Muscle layer of colon (tissue), 2 donors: ENCODE measurements around the gene BARX1.
"Not testable (repeated sequence)": the region's sequence is repeated elsewhere in the genome, so short reads cannot be mapped to it uniquely, and the experiment has no call there.

Experiments
- H3K27ac ChIP-seq: one replicate; pipeline ENCODE4 v1.7.0; 2013; ENCODE audit warnings: low read depth, mild to moderate bottlenecking, low read length, moderate library complexity
- H3K27me3 ChIP-seq, 2 donors: one replicate each; pipeline ENCODE4 v1.7.0; 2013; ENCODE audit warnings: low read length in 2 of 2, mild to moderate bottlenecking in 2 of 2; ENCODE audit not compliant: insufficient read depth in 2 of 2, control insufficient read depth in 1 of 2
- H3K36me3 ChIP-seq: one replicate; pipeline ENCODE4 v1.7.0; 2013; ENCODE audit warnings: mild to moderate bottlenecking, low read length; ENCODE audit not compliant: insufficient read depth
- H3K4me1 ChIP-seq: one replicate; pipeline ENCODE4 v1.7.0; 2013; ENCODE audit warnings: mild to moderate bottlenecking, low read length; ENCODE audit not compliant: insufficient read depth
- H3K4me3 ChIP-seq, 2 donors: one replicate each; pipeline ENCODE4 v1.7.0; 2013; ENCODE audit warnings: low read length in 2 of 2, low read depth in 1 of 2, mild to moderate bottlenecking in 1 of 2, moderate library complexity in 1 of 2
- H3K9ac ChIP-seq: one replicate; pipeline ENCODE4 v1.7.0; 2013; ENCODE audit warnings: low read length
- H3K9me3 ChIP-seq: one replicate; pipeline ENCODE4 v1.7.0; 2013; ENCODE audit warnings: mild to moderate bottlenecking, low read length
- donor health status: abdominal sarcoma.
- donor health status: Adenocarcinoma of cecum.

BARX1 gene

DNA sequence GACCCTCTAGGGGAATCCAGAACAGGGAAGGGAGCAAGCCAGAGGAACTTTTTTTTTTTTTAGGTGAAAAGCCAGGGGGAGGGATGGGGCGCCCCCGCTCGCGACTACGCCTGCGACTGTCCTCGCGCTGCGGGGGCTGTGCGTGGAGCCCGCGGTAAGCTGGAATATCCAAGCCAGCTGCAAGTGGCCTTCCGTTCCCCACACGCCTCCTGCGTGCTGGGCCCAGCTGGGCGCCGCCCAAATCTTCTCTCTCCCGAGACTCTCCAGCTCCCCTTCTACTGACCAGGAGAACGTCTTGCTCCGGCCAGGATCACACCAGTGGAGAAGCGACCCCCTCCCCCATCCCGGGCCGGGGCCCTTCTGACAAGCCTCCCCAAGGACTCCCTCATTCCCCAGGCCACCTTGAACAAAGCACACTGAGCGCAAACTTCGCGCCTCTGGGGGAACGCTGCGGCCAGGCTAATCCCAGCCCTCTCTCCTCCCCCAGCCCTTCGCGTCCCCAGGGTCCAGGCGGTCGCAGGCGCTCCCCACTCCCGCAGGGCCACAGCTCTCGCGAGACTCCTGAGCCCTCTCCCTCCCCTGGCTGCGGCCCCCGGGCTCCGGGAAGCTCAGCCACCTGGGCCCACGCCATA is 6.6 kb downstream of the BARX1 start:
- H3K27me3 ChIP-seq = peaks cover 81 to 98% of the 10 kb centered on the region in 2 donors
- no peaks in the 10 kb centered on the region for H3K9me3 ChIP-seq
- H3K9ac ChIP-seq = no peak overlapping the region
- H3K4me1 ChIP-seq = peaks cover 21% of the 10 kb centered on the region
- no peak overlapping the region for H3K27ac ChIP-seq
- no peak overlapping the region for H3K4me3 ChIP-seq
- no peaks in the 10 kb centered on the region for H3K36me3 ChIP-seq

DNA sequence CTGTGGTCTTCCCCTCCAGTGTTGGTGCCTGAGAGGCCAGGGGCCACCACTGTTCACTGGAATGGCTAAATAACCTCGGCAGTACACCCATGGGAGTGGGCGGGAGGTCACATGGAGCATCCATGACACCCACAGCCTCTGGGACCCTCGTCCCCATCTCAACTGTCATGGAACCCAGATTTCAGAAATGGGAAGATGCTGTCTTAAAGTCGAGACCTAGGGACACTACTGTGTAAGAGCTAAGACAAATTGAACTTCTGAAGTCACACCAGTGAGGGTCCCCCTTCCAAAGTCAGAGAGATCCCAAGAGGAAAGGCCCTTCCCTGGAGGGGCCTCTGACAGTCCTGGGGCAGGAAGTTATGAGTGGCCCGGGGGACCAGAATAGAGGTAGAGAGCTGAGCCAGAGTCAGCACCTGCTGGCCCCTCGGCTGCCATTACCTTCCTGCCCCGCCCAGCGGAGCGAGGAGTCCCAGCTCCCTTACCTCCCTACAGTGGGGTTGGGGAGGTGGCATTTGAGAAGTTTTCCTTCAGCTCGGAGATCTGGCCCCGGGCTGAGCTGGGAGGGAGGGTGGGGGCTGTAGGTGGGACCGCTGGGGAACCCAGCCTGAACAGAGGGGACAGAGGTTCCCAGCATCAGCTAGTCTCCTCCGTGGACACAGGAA is 7.6 kb downstream of the BARX1 start:
- Histone ChIP-seq H3K9ac (no peak overlapping the region), H3K36me3 (no peaks in the 10 kb centered on the region), H3K9me3 (no peaks in the 10 kb centered on the region), H3K27me3 (peaks cover 70 to 94% of the 10 kb centered on the region in 2 donors), H3K4me3 (no peak overlapping the region), H3K27ac (no peak overlapping the region), H3K4me1 (peaks cover 11% of the 10 kb centered on the region)

DNA sequence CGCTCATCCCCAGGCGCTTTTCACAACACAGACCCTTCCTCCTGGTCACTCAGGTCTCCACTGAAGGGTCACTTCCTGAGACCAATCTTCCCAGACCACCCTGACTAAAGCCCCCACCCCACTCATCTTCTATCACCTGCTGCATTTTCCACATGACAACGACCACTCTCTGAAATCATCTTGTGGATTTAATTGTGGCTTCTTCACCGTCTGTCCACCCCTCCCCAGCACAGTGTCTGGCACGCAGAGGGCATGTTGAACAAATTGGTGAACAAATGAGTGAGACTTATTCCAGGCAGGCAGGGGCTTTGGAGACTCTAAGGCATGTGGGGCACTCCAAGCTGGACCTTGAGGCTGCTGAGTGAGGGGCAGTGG is 8.8 kb downstream of the BARX1 start:
- H3K27ac ChIP-seq = no peak overlapping the region
- peak overlapping the region; percentile 21 to 30 for H3K4me3 ChIP-seq
- H3K9ac ChIP-seq = no peak overlapping the region
- peaks cover 58 to 89% of the 10 kb centered on the region in 2 donors for H3K27me3 ChIP-seq
- H3K9me3 ChIP-seq = no peaks in the 10 kb centered on the region
- no peaks in the 10 kb centered on the region for H3K4me1 ChIP-seq
- H3K36me3 ChIP-seq = no peaks in the 10 kb centered on the region

DNA sequence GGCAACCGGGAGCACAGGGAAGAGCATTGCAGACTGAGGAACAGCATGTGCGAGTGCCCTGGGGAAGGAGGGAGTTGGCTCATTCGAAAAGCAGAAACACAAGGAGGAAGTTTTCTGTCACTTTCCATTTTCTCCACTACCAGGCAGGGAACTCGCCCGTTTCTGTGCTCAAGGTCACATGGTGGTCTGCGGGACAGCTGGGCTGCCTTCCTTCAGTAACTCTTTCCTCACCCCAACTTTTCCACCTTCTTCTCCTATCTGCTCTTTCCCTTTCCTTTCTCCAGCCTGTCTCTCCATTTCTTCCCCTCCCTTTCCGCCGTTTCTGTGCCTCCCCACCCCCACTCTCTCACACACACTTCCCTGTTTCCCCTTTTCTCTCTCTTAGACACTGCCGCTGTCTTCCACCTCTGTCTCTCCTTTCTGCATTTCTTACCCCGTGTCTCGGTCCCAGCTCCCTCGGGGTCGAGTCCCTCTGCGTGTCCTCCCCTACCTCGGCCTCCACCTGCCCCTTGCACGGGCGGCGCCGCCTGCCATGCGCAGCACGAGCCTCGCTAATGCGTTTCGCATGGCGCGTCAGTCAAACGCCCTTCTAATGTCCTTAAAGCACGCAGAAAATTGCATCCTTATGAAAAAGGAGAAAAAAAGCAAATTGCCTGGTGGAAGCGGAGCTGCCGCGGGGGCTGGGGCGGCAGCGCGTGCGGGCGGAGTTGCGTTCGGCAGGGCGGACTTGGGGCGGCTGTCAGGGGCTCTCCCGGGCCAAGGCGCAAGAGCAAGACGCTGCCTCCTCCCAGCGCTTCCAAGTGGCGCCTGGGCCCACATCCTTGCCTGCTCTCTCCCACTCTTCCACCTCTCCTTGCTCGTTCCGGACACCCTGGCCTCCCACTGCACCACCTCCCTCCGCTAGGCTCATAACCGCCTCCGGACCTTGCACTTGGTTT is 9.5 kb downstream of the BARX1 start:
- peaks cover 52 to 82% of the 10 kb centered on the region in 2 donors for H3K27me3 ChIP-seq
- no peak overlapping the region for H3K9ac ChIP-seq
- peak overlapping the region in 1 of 2 donors; percentile 21 for H3K4me3 ChIP-seq

DNA sequence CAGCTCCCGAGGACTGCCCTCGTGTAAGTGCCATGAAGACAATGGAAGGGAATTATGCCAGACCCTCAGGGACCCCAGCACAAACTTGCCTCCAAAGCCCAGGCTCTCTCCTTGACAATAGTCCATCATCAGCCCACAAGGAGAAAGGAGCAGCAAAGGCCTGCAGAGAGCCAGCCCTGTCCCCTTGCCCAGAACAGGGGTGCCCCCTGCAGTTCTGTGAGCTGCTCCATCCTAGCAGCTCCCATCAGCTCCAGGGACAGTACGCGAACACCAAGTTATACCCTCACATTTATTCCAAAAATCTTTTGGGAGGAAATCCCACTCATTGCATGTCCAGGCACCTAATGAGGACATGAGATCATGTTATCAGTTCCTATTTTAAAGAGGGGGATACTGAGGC is 11.1 kb downstream of the BARX1 start:
- Histone ChIP-seq H3K9ac (no peak overlapping the region), H3K27ac (no peak overlapping the region)

More for the DNA sequence above, 9.5 kb downstream of the BARX1 start:
- H3K27ac ChIP-seq = no peak overlapping the region
- no peaks in the 10 kb centered on the region for H3K9me3 ChIP-seq
- no peaks in the 10 kb centered on the region for H3K36me3 ChIP-seq
- H3K4me1 ChIP-seq = no peaks in the 10 kb centered on the region

DNA sequence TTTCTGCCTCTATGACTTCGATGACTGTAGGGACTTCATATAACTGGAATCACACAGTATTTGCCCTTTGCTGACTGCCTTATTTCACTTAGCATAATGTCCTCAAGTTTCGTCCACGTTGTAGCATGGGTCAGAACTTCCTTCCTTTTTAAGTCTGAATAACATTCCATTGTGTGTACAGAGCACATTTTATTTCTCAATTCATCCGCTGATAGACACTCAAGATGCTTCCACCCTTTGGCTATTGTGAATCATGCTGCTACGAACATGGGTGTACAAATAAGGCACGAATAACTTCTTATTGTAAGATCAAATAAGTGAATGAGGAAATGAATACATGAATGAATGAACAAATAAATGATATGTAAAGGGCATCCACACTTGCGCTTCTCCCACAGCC is 13.0 kb downstream of the BARX1 start:
- Histone ChIP-seq H3K36me3 (no peaks in the 10 kb centered on the region), H3K27me3 (peaks cover 29 to 49% of the 10 kb centered on the region in 2 donors), H3K9ac (no peak overlapping the region), H3K9me3 (no peaks in the 10 kb centered on the region), H3K4me3 (no peak overlapping the region), H3K27ac (no peak overlapping the region), H3K4me1 (no peaks in the 10 kb centered on the region)

More for the DNA sequence above, 11.1 kb downstream of the BARX1 start:
- peaks cover 39 to 66% of the 10 kb centered on the region in 2 donors for H3K27me3 ChIP-seq
- no peaks in the 10 kb centered on the region for H3K9me3 ChIP-seq
- no peak overlapping the region for H3K4me3 ChIP-seq
- H3K36me3 ChIP-seq = no peaks in the 10 kb centered on the region
- H3K4me1 ChIP-seq = no peaks in the 10 kb centered on the region

DNA sequence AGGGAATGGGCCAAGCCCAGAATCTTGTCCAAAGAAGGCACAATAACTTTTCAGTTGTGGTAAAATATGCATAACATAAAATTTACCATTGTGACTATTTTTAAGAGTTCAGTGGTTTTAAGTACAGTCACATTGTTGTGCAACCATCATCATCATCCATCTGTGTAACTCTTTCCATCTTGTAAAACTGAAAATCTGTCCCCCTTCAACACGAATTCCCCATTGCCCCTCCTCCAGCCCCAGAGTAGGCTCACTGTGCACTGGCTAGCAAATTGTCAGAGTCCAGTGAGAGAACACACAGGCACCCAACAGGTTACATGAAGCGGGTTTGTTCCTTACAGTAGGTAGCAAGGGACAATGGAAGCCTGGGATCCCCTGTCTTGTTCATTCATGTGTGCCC is 13.7 kb downstream of the BARX1 start:
- no peak overlapping the region for H3K27ac ChIP-seq
- peaks cover 25 to 42% of the 10 kb centered on the region in 2 donors for H3K27me3 ChIP-seq
- no peaks in the 10 kb centered on the region for H3K9me3 ChIP-seq
- no peaks in the 10 kb centered on the region for H3K36me3 ChIP-seq
- no peaks in the 10 kb centered on the region for H3K4me1 ChIP-seq
- no peak overlapping the region for H3K9ac ChIP-seq
- no peak overlapping the region for H3K4me3 ChIP-seq

DNA sequence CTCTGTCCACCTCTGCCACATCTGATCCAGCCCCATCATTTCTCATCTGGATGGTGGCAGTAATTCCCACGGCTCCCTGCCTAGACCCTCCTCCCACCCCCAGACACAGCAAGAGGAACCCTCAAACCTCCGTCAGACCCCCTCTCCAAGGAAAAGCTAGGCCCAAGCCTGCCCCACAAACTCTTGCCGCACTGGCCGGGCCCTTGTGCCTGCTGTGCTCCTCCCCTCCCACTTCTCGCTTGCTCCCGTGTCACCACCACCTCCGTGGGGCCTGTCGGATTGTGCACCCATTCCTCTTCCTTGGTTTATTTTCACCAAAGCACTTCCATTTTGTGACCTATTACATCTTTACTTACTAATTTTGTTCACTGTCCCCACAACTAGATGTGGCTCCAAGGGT is 14.2 kb downstream of the BARX1 start:
- Histone ChIP-seq H3K4me1 (no peaks in the 10 kb centered on the region), H3K27me3 (peaks cover 19 to 37% of the 10 kb centered on the region in 2 donors), H3K4me3 (no peak overlapping the region), H3K36me3 (no peaks in the 10 kb centered on the region), H3K27ac (no peak overlapping the region), H3K9me3 (no peaks in the 10 kb centered on the region), H3K9ac (no peak overlapping the region)

DNA sequence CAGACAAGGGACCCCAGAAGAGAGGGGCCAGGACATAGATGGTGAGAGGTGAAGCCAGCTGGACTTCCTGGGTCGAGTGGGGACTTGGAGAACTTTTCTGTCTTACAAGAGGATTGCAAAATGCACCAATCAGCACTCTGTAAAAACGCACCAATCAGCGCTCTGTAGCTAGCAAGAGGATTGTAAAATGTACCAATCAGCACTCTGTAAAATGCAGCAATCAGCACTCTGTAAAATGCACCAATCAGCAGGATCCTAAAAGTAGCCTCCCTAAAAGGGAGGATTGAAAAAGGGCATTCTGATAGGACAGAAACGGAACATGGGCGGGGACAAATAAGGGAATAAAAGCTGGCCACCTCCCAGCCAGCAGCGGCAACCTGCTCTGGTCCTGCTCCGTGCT is 15.6 kb downstream of the BARX1 start:
- not testable (repeated sequence) for H3K36me3 ChIP-seq, H3K27ac ChIP-seq, H3K9ac ChIP-seq, H3K4me3 ChIP-seq, H3K4me1 ChIP-seq, H3K9me3 ChIP-seq
- H3K27me3 ChIP-seq = peaks cover 7 to 23% of the 10 kb centered on the region in 2 donors

DNA sequence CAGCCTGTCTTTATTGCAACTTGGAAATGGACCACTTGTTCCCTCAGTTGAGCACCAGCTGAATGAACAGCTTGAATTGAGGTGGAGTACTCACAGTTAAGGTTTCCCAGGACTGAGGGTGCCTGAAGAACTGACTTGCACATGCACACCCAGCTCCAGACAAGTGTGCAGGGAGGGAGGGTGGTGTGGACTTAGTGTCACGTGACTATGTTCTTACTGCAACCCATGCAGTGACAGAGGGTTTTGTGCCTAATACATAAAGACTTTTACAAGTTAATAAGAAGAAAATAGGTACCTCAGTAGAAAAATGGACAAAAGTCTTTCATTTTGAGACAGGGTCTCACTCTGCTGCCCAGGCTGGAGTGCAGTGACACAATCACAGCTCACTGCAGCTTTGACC is 18.0 kb downstream of the BARX1 start:
- H3K27me3 ChIP-seq = peaks cover 0 to 7% of the 10 kb centered on the region in 2 donors
- H3K4me3 ChIP-seq = no peak overlapping the region
- no peak overlapping the region for H3K9ac ChIP-seq
- no peaks in the 10 kb centered on the region for H3K9me3 ChIP-seq
- no peak overlapping the region for H3K27ac ChIP-seq
- no peaks in the 10 kb centered on the region for H3K36me3 ChIP-seq
- H3K4me1 ChIP-seq = no peaks in the 10 kb centered on the region

DNA sequence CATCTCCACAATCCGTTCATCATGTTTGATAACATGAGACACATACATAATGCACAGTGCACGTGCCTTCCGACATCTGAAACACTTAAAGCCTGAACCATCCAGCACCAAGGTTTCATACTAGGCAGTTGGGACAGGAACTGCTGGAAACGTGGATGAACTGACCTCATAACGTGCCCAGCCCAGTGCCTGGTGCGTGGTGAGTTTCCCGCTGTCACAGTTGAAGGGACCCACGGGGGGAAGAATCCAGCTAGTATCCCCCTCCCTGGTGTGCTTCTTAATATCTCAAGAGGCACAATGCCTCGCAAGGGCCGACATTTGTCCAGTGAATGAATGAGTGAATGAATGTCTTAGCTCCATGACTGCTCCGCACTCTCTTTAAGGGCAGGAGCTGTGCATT is 23.2 kb downstream of the BARX1 start:
- Histone ChIP-seq H3K4me3 (no peak overlapping the region), H3K27ac (no peak overlapping the region), H3K27me3 (no peaks in the 10 kb centered on the region), H3K36me3 (no peaks in the 10 kb centered on the region), H3K9me3 (no peaks in the 10 kb centered on the region), H3K4me1 (no peaks in the 10 kb centered on the region), H3K9ac (no peak overlapping the region)
